NCI-H146 treated with DMSO at 0.1 percent for 48 hours (cell line): ENCODE data around the gene EARS2.
A peak's percentile ranks its signal among the peaks of the same experiment; 100 is the strongest.

ENCODE experiments used
- DNase-seq: peaks from one replicate; lab custom pipeline; 2025; ENCODE audit not compliant: unreplicated experiment; lab: John Stamatoyannopoulos, UW

Gene EARS2

GRCh38 chr16:23508589-23509440 lies 48.3 kb downstream of the EARS2 start:
- DNase-seq: no peak

GRCh38 chr16:23506606-23506994 lies 50.5 kb downstream of the EARS2 start:
- DNase-seq: no peak

- no peak for DNase-seq
These were observed 51.2 kb downstream of the EARS2 start for GRCh38 chr16:23505671-23506605.

DNA sequence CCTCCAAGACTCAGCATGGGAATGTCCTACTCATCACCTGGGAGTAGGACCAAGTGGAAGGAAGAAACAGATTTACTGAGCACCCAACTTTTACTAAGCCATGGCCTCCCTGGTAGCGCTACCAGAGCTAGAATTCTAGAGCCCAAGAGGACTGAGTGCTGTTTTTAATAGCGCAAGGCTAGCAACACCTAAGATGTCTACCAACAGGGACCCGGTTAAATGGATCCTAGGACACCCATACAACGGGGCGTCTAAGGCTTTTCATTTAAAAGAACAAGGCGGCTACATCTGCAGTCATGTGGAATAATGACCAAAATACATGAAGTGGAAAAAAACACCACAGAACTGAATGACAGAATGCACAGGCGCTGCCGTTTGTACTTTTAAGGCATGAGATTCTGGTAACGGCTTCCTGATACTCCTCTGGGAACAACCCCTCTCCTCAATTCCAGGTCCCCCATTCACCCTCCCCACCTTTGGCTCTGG lies 51.9 kb downstream of the EARS2 start:
- DNase-seq: no peak

DNA sequence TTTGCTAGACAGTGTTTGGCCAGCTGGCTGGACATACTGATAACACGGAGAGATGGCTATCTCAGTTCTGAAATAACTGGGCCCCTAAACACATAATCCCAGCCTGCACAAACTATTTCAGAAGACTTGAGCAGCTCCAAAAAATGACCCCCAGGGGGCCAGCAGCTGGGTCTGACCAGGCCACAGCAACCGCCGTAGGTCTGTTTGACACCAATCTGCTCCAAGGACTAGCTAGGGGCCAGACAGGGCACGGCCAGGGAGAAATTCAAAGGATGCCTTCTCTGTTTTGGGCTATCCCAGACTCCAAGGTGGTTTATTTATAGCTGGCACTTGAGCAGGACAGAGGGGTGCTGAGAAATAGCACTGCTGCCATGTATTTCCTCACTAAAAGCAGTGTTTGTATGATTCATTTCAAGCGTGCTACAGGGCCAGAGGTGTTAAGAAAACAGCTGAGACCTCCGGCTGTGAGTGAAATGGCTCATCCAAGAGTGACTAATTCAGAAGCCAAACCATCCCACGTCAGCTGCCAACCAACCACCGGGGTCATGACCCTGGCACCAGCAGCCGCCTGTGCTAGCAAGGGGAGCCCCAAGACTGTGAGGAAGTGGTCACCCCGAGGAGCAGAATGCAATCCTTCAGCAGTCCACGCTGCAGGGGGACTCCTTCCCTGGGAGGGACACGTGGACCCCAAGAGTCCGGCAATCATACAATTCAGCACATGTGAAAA lies 52.5 kb downstream of the EARS2 start:
- peak; percentile 84 for DNase-seq

- no peak for DNase-seq
These were observed 53.1 kb downstream of the EARS2 start for GRCh38 chr16:23504076-23504452.

GRCh38 chr16:23502466-23502865 lies 54.7 kb downstream of the EARS2 start:
- no peak for DNase-seq

DNA sequence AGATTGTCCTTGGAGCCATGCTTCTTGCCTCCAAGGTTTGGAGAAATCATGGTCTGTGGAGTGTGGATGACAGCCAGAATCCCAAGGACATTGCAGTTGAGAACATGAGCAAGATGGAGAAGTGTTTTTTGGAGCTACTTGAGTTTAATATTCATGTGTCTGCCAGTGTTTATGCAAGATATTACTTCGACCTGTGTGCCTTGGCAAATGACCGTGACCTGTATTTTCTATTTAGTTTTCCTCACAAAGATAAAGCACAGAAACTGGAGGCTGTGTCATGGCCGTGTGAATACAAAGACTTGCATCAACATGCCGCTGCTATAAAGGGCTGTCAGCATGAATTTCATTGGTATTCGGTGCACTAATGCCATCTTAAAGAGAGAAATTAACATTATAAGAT lies 55.9 kb downstream of the EARS2 start:
- DNase-seq: no peak

- no peak for DNase-seq
These were observed 56.3 kb downstream of the EARS2 start for GRCh38 chr16:23500862-23501225.

- no peak for DNase-seq
These were observed 56.8 kb downstream of the EARS2 start for GRCh38 chr16:23500212-23500861.

- no peak for DNase-seq
These were observed 57.3 kb downstream of the EARS2 start for GRCh38 chr16:23499801-23500200.

DNA sequence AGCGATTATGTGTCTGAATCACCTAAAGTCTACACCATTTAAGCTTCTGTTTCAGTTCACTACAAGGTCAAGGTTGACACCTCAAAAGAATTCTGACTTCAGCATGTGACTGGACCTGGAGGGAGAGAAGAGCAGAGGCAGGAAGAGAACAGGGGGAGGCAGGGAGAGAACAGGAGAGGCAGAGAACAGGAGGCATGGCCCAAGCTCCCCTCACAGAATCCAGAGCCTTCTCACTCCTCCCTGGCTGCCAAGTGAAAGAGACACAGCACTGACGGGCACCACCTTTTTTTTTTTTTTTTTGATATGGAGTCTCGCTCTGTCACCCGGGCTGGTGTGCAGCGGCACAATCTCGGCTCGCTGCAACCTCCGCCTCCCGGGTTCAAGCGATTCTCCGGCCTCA lies 58.3 kb downstream of the EARS2 start:
- DNase-seq: no peak

DNA sequence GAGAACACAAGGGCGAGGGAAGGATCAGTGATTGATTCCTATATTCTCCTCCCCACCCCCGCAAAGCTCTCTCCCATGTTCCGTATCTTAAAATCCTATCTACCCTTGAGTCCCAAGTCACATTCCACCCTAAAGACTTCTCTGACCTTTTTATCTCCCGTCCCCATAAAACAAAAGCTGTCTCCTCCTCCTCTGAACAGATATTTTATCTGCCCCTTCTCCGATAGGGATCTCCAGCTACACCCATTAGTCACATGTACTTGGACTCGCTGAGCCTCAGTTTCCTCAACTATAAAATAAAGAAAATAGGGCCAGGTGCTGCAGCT lies 59.6 kb downstream of the EARS2 start:
- DNase-seq: no peak

- DNase-seq: no peak
These were observed 60.2 kb downstream of the EARS2 start for GRCh38 chr16:23496821-23497542.

- DNase-seq: no peak
These were observed 61.5 kb downstream of the EARS2 start for GRCh38 chr16:23495671-23496070.

DNA sequence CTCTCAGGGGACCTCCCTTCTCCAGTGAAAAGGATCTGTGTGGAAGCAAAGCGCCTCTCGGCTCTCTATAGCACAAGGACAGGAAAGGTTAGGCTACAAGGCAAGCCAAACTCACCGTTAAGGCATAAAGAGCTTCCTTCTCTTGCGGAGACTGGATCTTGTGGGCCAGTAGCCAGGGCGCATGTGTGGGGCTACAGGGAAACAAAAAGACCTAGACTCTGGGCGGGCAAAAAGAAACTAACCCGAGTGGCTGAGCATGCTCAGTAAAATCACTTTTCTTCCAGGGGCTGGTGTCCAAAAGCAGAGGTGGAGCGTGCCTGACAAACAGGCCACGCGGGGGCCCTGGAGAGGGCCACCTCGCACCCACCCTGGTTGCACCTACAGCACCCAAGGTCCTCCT lies 63.0 kb downstream of the EARS2 start:
- DNase-seq: no peak

DNA sequence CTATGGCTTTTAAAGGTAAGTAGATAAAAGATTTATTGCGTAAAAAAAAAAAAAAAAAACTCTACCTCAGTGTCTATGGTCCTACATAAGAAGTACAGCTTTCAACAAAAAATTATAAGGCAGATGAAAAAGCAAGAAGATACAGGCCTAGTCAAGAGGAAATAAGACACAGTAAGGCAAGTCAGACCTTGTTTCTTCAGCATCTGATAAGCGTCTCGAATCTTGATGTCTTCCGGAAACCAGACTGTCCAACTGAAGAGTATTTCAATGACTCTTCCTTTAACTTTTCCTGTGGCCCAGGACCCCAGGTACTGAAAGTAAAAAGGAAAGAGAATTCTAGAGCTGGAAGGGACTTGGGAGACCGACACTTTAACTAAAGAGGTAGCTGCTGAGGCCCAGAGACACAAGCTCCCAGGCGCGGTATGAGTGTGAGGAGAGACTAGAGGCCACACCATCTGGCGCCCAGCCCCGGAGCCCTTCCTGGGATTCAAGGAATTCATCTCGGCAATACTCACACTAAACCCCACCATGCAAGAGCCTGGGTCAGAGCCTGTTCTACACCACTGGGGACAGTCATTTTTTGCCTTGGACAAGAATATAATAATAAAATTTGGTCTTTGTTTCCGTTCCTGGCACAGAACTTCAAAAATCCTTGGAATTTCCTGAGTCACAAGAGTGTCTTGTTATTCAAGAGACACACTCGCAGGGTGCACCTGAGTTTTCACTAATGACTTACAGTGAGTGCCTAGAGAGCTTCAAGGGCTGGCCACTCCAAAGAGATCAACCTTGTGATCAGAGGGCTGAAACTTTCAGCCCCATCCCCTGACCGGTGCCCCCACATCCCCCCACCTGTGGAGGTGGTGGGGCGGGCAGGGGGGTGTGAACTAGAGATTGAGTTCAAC lies 65.4 kb downstream of the EARS2 start:
- no peak for DNase-seq

- DNase-seq: no peak
These were observed 70.7 kb downstream of the EARS2 start for GRCh38 chr16:23486480-23486879.

DNA sequence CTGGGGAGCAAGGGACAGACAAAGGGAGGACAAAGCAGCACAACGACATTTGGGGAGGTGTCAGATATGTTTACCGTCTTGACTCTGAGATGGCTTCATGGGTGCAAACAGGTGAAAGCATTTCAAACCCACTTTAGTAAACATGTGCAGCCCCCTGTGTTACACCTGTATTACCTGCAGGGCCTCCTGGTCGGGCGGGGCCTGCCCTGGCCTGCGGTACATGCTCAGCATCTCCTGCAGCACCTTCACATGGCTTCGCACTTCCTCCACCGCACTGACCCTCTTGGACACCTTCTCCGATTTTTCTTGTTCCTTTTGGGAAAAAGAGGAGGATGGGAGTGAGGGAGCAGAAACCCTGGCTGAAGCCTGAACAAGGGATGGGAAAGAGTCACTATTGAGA lies 71.3 kb downstream of the EARS2 start:
- no peak for DNase-seq
